Thymus (tissue), 11 donors: ENCODE results near the gene CAMTA1. TPM values are rescaled to one million over a fixed set of nuclear protein-coding genes. Genes with fewer than 3 reads are reported as not detected.
"Not testable (repeated sequence)": the region's sequence is repeated elsewhere in the genome, so short reads cannot be mapped to it uniquely, and the experiment has no call there.

ENCODE experiments used
- DNase-seq, 9 donors: peaks; one replicate each; pipeline ENCODE4 v3.0.0-alpha.2; 2013; ENCODE audit warnings: low spot score in 9 of 9, low read depth in 6 of 9, missing footprints in 1 of 9
- H3K27ac ChIP-seq, 2 donors: one replicate each; pipeline ENCODE4 v1.5.1; 2013; ENCODE audit warnings: control low read depth in 1 of 2, low read depth in 1 of 2, low read length in 1 of 2, mild to moderate bottlenecking in 1 of 2, moderate library complexity in 1 of 2
- H3K27me3 ChIP-seq, 2 donors: one replicate each; pipeline ENCODE4 v1.5.1; 2013; ENCODE audit warnings: low read length in 1 of 2; ENCODE audit not compliant: control insufficient read depth in 2 of 2, insufficient read depth in 1 of 2
- H3K36me3 ChIP-seq, 2 donors: one replicate each; pipeline ENCODE4 v1.5.1; 2013; ENCODE audit warnings: low read length in 1 of 2, mild to moderate bottlenecking in 1 of 2, moderate library complexity in 1 of 2; ENCODE audit not compliant: control insufficient read depth in 2 of 2, insufficient read depth in 2 of 2
- H3K4me1 ChIP-seq, 2 donors: one replicate each; pipeline ENCODE4 v1.5.1; 2013; ENCODE audit warnings: low read length in 2 of 2; ENCODE audit not compliant: control insufficient read depth in 2 of 2, insufficient read depth in 2 of 2
- H3K4me3 ChIP-seq, 2 donors: one replicate each; pipeline ENCODE4 v1.5.1; 2013; ENCODE audit warnings: low read length in 2 of 2, control low read depth in 1 of 2, mild to moderate bottlenecking in 1 of 2
- H3K9me3 ChIP-seq, 2 donors: one replicate each; pipeline ENCODE4 v1.5.1; 2013; ENCODE audit warnings: low read length in 1 of 2, mild to moderate bottlenecking in 1 of 2; ENCODE audit not compliant: control insufficient read depth in 2 of 2, insufficient read depth in 1 of 2
- WGBS: extraction: QIAGEN DNeasy Blood & Tissue Kit; methylation state at CpG from one replicate; pipeline ENCODE4 v1.1.7; 2013; 5-methylcytosine and 5-hydroxymethylcytosine counted together
- polyA plus RNA-seq: library from polyadenylated mRNA; stranded (reverse); fragments of 200-250 nt; gene quantifications from one replicate; pipeline ENCODE4 v1.2.3, GENCODE V29; 2013
- total RNA-seq: library from RNA; stranded (reverse); fragments of 120-200 nt; gene quantifications from one replicate; pipeline ENCODE4 v1.2.4, GENCODE V29; 2013
- donor health status: healthy.

Gene CAMTA1
- total and polyA plus RNA-seq, 2 donors, result 32.0 to 158 TPM

GRCh38 chr1:6810146-6810734 lies 25.0 kb downstream of the CAMTA1 start:
- not testable (repeated sequence) for H3K27ac ChIP-seq, DNase-seq, H3K4me3 ChIP-seq, H3K4me1 ChIP-seq, H3K36me3 ChIP-seq, H3K27me3 ChIP-seq, H3K9me3 ChIP-seq
- WGBS, result 97% methylated on average over 15 of the region's 15 CpGs

- DNase-seq, result no peak
- Histone ChIP-seq H3K9me3 (no peaks in the 10 kb centered on the region), H3K4me3 (no peak overlapping the region), H3K4me1 (peaks cover 0 to 2% of the 10 kb centered on the region in 2 donors), H3K36me3 (no peaks in the 10 kb centered on the region), H3K27me3 (no peaks in the 10 kb centered on the region), H3K27ac (no peak overlapping the region)
- WGBS, result 97% methylated on average over 8 of the region's 8 CpGs
These were observed 26.3 kb downstream of the CAMTA1 start for GRCh38 chr1:6811583-6811982.

GRCh38 chr1:6813165-6813564 lies 27.9 kb downstream of the CAMTA1 start:
- WGBS, result 97% methylated on average over 1 of the region's 1 CpG
- Histone ChIP-seq H3K4me3 (no peak overlapping the region), H3K27ac (no peak overlapping the region), H3K9me3 (no peaks in the 10 kb centered on the region), H3K27me3 (no peaks in the 10 kb centered on the region), H3K4me1 (no peaks in the 10 kb centered on the region), H3K36me3 (no peaks in the 10 kb centered on the region)
- DNase-seq, result no peak

- Histone ChIP-seq H3K4me1 (no peaks in the 10 kb centered on the region), H3K4me3 (no peak overlapping the region), H3K27me3 (no peaks in the 10 kb centered on the region), H3K9me3 (no peaks in the 10 kb centered on the region), H3K36me3 (no peaks in the 10 kb centered on the region), H3K27ac (no peak overlapping the region)
- no peak for DNase-seq
- 97% methylated on average over 2 of the region's 2 CpGs for WGBS
These were observed 30.5 kb downstream of the CAMTA1 start for GRCh38 chr1:6815726-6816125.

- no peaks in the 10 kb centered on the region for H3K27me3 ChIP-seq
- no peak overlapping the region for H3K27ac ChIP-seq
- H3K4me1 ChIP-seq, result no peaks in the 10 kb centered on the region
- no peak overlapping the region for H3K4me3 ChIP-seq
- no peak for DNase-seq
- 81% methylated on average over 6 of the region's 6 CpGs for WGBS
- H3K9me3 ChIP-seq, result no peaks in the 10 kb centered on the region
- H3K36me3 ChIP-seq, result no peaks in the 10 kb centered on the region
These were observed 34.2 kb downstream of the CAMTA1 start for GRCh38 chr1:6819246-6820040.

GRCh38 chr1:6820899-6821298 lies 35.6 kb downstream of the CAMTA1 start:
- Histone ChIP-seq H3K36me3 (no peaks in the 10 kb centered on the region), H3K27ac (no peak overlapping the region), H3K9me3 (no peaks in the 10 kb centered on the region), H3K27me3 (no peaks in the 10 kb centered on the region), H3K4me1 (no peaks in the 10 kb centered on the region), H3K4me3 (no peak overlapping the region)
- no peak for DNase-seq
- WGBS, result 78% methylated on average over 2 of the region's 2 CpGs

- no peak overlapping the region for H3K27ac ChIP-seq
- peaks cover 0 to 2% of the 10 kb centered on the region in 2 donors for H3K36me3 ChIP-seq
- no peak overlapping the region for H3K4me3 ChIP-seq
- 95% methylated on average over 10 of the region's 10 CpGs for WGBS
- no peak for DNase-seq
- H3K4me1 ChIP-seq, result no peaks in the 10 kb centered on the region
- no peaks in the 10 kb centered on the region for H3K9me3 ChIP-seq
- H3K27me3 ChIP-seq, result no peaks in the 10 kb centered on the region
These were observed 37.5 kb downstream of the CAMTA1 start for GRCh38 chr1:6822530-6823359.

- Histone ChIP-seq H3K36me3 (peaks cover 0 to 3% of the 10 kb centered on the region in 2 donors), H3K9me3 (no peaks in the 10 kb centered on the region), H3K4me3 (no peak overlapping the region), H3K27me3 (no peaks in the 10 kb centered on the region), H3K4me1 (no peaks in the 10 kb centered on the region), H3K27ac (no peak overlapping the region)
- DNase-seq, result no peak
These were observed 38.5 kb downstream of the CAMTA1 start for GRCh38 chr1:6823793-6824192.
